Psoas muscle (tissue), 8 donors: ENCODE data around the gene PLD3. TPM values are rescaled to one million over a fixed set of nuclear protein-coding genes. Genes with fewer than 3 reads are reported as not detected.
A peak's percentile ranks its signal among the peaks of the same experiment; 100 is the strongest.
"Not testable (repeated sequence)": the region's sequence is repeated elsewhere in the genome, so short reads cannot be mapped to it uniquely, and the experiment has no call there.

Source experiments
- ATAC-seq, 4 donors: fragments of 200-7000 bp; cut with Tn5 transposase; one replicate each; pipeline ENCODE4 v1.9.1; 2020; ENCODE audit warnings: moderate library complexity in 3 of 4, mild to moderate bottlenecking in 2 of 4
- DNase-seq, 2 donors: peaks; one replicate each; pipeline ENCODE4 v3.0.0-alpha.2; 2020
- H3K27ac ChIP-seq: fragments of 200-600 bp; one replicate; pipeline ENCODE4 v1.8.0; 2022
- H3K27me3 ChIP-seq, 3 donors: fragments of 200-600 bp in 1 of 3; one replicate each; pipeline versions ENCODE4 v1.6.1 to v1.8.0; 2013 to 2022; ENCODE audit warnings: low read length in 2 of 3, mild to moderate bottlenecking in 2 of 3, moderate library complexity in 1 of 3; ENCODE audit not compliant: insufficient read depth in 3 of 3
- H3K36me3 ChIP-seq, 2 donors: fragments of 200-600 bp in 1 of 2; one replicate each; pipeline versions ENCODE4 v1.6.1 to v1.8.0; 2013 to 2022; ENCODE audit warnings: low read depth in 1 of 2, mild to moderate bottlenecking in 1 of 2, moderate library complexity in 1 of 2; ENCODE audit not compliant: insufficient read depth in 1 of 2
- H3K4me1 ChIP-seq: fragments of 200-600 bp; one replicate; pipeline ENCODE4 v1.8.0; 2022
- H3K4me3 ChIP-seq: fragments of 200-600 bp; one replicate; pipeline ENCODE4 v1.8.0; 2022; ENCODE audit warnings: mild to moderate bottlenecking
- H3K9me3 ChIP-seq: fragments of 200-600 bp; one replicate; pipeline ENCODE4 v1.8.0; 2022
- WGBS, 3 donors: extraction: QIAGEN DNeasy Blood & Tissue Kit; methylation state at CpG; one replicate each; pipeline versions ENCODE4 v1.1.6 to v1.1.7; 2013; 5-methylcytosine and 5-hydroxymethylcytosine counted together
- intact Hi-C, 2 donors: fragments of 100-400 bp; cut with DNase I; formaldehyde crosslinking; loops; one replicate each; pipeline versions ENCODE4 v1.11.0 to v1.14.2; 2022
- polyA plus RNA-seq, 3 donors: library from polyadenylated mRNA; stranded (reverse); fragments of 200-250 nt; gene quantifications; one replicate each; pipeline ENCODE4 v1.2.3, GENCODE V29; 2013
- total RNA-seq, 4 donors: library from RNA; stranded (reverse); fragmentation: NEBNext Ultra II Directional in 2 of 4; extraction: Animal tissue kit (Norgen Biotek cat#: 25700) in 2 of 4; gene quantifications; one replicate each; pipeline versions ENCODE4 v1.2.1 to v1.2.4, GENCODE V29; 2021 to 2023
- TF ChIP-seq, protein P1 (sequence below): fragments of 200-600 bp; IDR thresholded peaks from one replicate; pipeline ENCODE4 v1.8.0; 2022; ENCODE audit warnings: antibody characterized with exemption
- donor health status: healthy with polysubstance abuse.
- donor health status: DM: no; HTN: no; CAD: no; lungs with moderate emphysema.
- donor health status: Bipolar disorder and iron deficiency.
- donor health status: healthy.
- donor health status: DM: yes; HTN: yes; CAD: no.
- donor health status: DM: no; HTN: no; CAD: no.
- donor health status: DM: no; HTN: no; CAD: no.
- donor health status: DM: yes; HTN: yes; CAD: no.

Gene PLD3
- total and polyA plus RNA-seq, 7 donors, result 60.2 to 116 (median 84.2) TPM

DNA sequence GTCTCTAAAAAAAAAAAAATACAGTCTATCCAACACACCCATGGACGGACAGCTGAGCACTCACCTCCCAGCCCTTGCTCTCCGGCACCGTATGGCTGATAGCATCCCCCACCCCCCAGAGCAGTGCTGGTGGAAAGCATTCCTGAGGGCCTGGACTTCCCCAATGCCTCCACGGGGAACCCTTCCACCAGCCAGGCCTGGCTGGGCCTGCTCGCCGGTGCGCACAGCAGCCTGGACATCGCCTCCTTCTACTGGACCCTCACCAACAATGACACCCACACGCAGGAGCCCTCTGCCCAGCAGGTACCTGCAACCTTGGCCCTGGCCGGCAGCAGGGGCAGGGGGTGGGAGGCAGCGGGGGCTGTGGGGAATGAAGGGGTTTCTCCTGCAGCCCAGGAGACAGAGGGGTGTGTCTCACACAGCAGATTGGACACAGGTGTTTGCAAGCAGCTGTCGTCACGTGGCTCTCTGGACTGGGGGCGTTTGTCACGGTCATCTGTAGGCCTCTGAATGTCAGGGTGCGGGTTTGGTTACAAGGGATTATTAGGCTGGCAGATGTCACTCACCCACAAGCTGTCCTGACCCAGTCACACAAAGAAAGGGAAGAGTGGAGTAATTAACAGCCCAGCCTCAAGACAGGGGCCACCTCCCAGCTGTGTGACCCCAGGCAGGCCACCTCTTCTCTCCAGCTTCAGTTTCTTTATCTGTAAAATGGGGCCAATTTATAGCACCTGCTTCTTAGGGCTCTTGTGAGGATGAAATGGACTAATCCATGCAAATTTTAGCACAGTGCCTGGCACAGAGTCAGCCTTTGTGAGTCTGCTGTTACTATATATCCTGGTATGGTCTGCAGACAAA, 19.3 kb downstream of the PLD3 start:
- Histone ChIP-seq H3K9me3 (no peaks in the 10 kb centered on the region), H3K27ac (peak overlapping the region; percentile 58), H3K27me3 (no peaks in the 10 kb centered on the region), H3K36me3 (peaks cover 0 to 63% of the 10 kb centered on the region in 2 donors), H3K4me1 (peaks cover 9% of the 10 kb centered on the region), H3K4me3 (no peak overlapping the region)
- intact Hi-C loops, result loop anchor here in 1 of 2 donors (5.0 kb wide), 1 partner anchor 34 kb away; no protein-coding TSS in a partner anchor
- DNase-seq, result no peak
- peak; percentile 69 to 84 (median 83) for ATAC-seq
- WGBS, 3 donors, result 42 to 57% (median 44%) methylated on average over 16 of the region's 16 CpGs
- TF ChIP-seq, protein P1, sequence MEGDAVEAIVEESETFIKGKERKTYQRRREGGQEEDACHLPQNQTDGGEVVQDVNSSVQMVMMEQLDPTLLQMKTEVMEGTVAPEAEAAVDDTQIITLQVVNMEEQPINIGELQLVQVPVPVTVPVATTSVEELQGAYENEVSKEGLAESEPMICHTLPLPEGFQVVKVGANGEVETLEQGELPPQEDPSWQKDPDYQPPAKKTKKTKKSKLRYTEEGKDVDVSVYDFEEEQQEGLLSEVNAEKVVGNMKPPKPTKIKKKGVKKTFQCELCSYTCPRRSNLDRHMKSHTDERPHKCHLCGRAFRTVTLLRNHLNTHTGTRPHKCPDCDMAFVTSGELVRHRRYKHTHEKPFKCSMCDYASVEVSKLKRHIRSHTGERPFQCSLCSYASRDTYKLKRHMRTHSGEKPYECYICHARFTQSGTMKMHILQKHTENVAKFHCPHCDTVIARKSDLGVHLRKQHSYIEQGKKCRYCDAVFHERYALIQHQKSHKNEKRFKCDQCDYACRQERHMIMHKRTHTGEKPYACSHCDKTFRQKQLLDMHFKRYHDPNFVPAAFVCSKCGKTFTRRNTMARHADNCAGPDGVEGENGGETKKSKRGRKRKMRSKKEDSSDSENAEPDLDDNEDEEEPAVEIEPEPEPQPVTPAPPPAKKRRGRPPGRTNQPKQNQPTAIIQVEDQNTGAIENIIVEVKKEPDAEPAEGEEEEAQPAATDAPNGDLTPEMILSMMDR, result no peak

DNA sequence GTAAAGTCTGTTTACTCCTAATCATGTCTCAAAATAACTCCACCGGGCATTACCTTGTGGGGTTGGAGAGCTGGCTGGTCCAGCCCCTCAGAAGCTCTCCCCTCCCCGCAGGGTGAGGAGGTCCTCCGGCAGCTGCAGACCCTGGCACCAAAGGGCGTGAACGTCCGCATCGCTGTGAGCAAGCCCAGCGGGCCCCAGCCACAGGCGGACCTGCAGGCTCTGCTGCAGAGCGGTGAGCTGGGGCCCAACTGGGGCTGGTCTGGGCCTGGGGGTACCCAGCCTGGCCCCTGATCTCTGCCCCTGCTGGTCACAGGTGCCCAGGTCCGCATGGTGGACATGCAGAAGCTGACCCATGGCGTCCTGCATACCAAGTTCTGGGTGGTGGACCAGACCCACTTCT, 21.3 kb downstream of the PLD3 start:
- no peak overlapping the region for H3K4me3 ChIP-seq
- intact Hi-C loops, result loop anchor here in 1 of 2 donors (5.0 kb wide), 1 partner anchor 33 kb away; no protein-coding TSS in a partner anchor
- H3K9me3 ChIP-seq, result no peaks in the 10 kb centered on the region
- no peak overlapping the region for H3K27ac ChIP-seq
- H3K27me3 ChIP-seq, result no peaks in the 10 kb centered on the region
- DNase-seq (no peak), ATAC-seq (no peak)
- peaks cover 0 to 83% of the 10 kb centered on the region in 2 donors for H3K36me3 ChIP-seq
- H3K4me1 ChIP-seq, result peaks cover 9% of the 10 kb centered on the region
- 89 to 96% (median 91%) methylated on average over 12 of the region's 12 CpGs for WGBS, 3 donors
- TF ChIP-seq, protein P1, result no peak

DNA sequence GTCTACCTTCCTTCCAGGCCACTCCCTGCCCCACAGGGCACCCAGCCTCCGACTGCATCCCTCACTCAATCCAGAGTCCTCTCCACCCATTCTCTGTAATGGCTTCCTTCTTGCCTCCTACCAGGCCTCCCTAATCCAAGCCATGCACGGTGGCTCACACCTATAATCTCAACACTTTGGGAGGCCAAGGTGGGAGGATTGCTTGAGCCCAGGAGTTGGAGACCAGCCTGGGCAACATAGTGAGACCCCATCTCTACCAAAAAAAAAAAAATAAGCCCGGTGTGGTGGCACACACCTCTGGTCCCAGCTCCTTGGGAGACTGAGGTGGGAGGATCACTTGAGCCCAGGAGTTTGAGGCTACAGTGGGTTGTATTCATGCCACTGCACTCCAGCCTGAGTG, 21.8 kb downstream of the PLD3 start:
- not testable (repeated sequence) for DNase-seq
- 94 to 100% (median 94%) methylated on average over 3 of the region's 3 CpGs for WGBS, 3 donors

DNA sequence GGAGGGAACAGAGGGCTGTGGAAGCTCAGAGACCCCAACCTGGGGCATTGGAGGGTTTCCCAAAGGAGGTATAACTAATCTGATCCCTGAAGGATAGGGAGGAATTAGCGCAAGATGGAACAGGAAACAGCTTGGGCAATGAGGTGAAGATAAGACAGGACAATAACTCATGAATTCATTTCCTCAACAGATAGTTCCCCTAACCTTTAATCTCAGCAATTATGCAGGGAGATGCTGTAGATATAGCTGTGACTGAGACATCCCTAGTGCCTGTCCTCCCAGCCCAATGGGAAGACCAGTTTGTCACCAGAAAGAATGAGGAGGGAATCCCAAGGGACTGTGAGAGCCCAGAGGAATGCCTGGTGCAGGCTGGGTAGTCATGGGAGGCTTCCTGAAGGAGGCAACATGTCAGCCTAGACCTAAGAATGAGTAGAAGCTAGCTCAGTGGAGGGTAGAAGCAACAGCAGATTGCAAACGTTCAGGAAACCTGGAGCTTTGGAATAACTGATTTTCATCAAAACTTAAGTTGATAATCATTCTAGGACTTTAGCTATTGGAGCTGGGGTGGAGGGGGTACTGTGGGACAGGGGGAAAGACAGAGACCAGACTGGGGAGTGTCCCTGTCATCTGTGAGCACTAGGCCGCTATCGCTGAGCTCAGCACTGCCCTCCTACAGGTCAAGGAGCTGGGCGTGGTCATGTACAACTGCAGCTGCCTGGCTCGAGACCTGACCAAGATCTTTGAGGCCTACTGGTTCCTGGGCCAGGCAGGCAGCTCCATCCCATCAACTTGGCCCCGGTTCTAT, 22.7 kb downstream of the PLD3 start:
- intact Hi-C loops, result no loop called here
- no peak overlapping the region for H3K4me3 ChIP-seq
- H3K27me3 ChIP-seq, result no peaks in the 10 kb centered on the region
- TF ChIP-seq, protein P1, result no peak
- ATAC-seq (no peak), DNase-seq (no peak)
- peaks cover 0 to 93% of the 10 kb centered on the region in 2 donors for H3K36me3 ChIP-seq
- H3K4me1 ChIP-seq, result peaks cover 9% of the 10 kb centered on the region
- H3K9me3 ChIP-seq, result no peaks in the 10 kb centered on the region
- WGBS, 3 donors, result 88 to 95% (median 89%) methylated on average over 7 of the region's 7 CpGs
- no peak overlapping the region for H3K27ac ChIP-seq

More for the DNA sequence above, 21.8 kb downstream of the PLD3 start:
- intact Hi-C loops, H3K27me3 ChIP-seq, H3K4me1 ChIP-seq, H3K9me3 ChIP-seq, ATAC-seq, H3K27ac ChIP-seq, H3K4me3 ChIP-seq: not testable (repeated sequence)
- peaks cover 0 to 87% of the 10 kb centered on the region in 2 donors for H3K36me3 ChIP-seq

DNA sequence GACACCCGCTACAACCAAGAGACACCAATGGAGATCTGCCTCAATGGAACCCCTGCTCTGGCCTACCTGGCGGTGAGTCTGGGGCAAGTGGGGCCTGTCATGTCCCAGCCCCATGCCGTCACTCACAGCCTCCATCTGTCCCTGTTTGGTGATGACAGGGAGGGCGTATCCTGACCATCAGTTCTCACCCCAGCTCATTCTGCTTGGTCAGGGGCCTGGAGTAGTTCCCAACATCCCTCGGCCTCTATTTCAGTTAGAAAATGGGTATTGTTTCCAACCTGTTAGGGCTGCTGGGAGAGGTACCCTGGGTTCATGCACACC, 23.3 kb downstream of the PLD3 start:
- no peaks in the 10 kb centered on the region for H3K27me3 ChIP-seq
- intact Hi-C loops, result no loop called here
- TF ChIP-seq, protein P1, result no peak
- H3K36me3 ChIP-seq, result peaks cover 0 to 94% of the 10 kb centered on the region in 2 donors
- H3K9me3 ChIP-seq, result no peaks in the 10 kb centered on the region
- H3K4me3 ChIP-seq, result no peak overlapping the region
- no peak overlapping the region for H3K27ac ChIP-seq
- peaks cover 9% of the 10 kb centered on the region for H3K4me1 ChIP-seq
- ATAC-seq, result no peak
- DNase-seq, result no peak
- 95 to 99% (median 96%) methylated on average over 5 of the region's 5 CpGs for WGBS, 3 donors
